DMS153 treated with DMSO at 0.1 percent for 48 hours (cell line): ENCODE results near the gene STRC.
"Not testable (repeated sequence)": the region's sequence is repeated elsewhere in the genome, so short reads cannot be mapped to it uniquely, and the experiment has no call there.

ENCODE experiments used
- DNase-seq: peaks from one replicate; lab custom pipeline; 2025; ENCODE audit not compliant: unreplicated experiment; lab: John Stamatoyannopoulos, UW

The STRC gene

GRCh38 chr15:43618700-43619099 lies at the start of gene STRC:
STRC (minus strand) TSS chr15:43618800; CDS start chr15:43618722, 78 bp downstream.
- not testable (repeated sequence) for DNase-seq

- not testable (repeated sequence) for DNase-seq
Observed at GRCh38 chr15:43666177-43666576, 47.6 kb upstream of the STRC start.

- DNase-seq, result not testable (repeated sequence)
Observed at GRCh38 chr15:43663333-43663732, 44.7 kb upstream of the STRC start.

- DNase-seq, result not testable (repeated sequence)
Observed at GRCh38 chr15:43662293-43662692, 43.7 kb upstream of the STRC start.

- not testable (repeated sequence) for DNase-seq
Observed at GRCh38 chr15:43659727-43660126, 41.1 kb upstream of the STRC start.

GRCh38 chr15:43649430-43649926 lies 30.9 kb upstream of the STRC start:
- DNase-seq, result not testable (repeated sequence)

GRCh38 chr15:43648649-43649429 lies 30.2 kb upstream of the STRC start, which contains the start of gene CATSPER2:
CATSPER2 (minus strand) TSS chr15:43648844; CDS start chr15:43648061, 783 bp downstream.
- no peak for DNase-seq

- DNase-seq, result not testable (repeated sequence)
Observed at GRCh38 chr15:43638464-43639204, 20.0 kb upstream of the STRC start.

GRCh38 chr15:43626937-43627336 lies 8.3 kb upstream of the STRC start:
- DNase-seq, result not testable (repeated sequence)

- DNase-seq, result no peak
Observed at GRCh38 chr15:43625106-43625505, 6.5 kb upstream of the STRC start.

GRCh38 chr15:43622068-43622799 lies 3.6 kb upstream of the STRC start:
- not testable (repeated sequence) for DNase-seq

GRCh38 chr15:43617750-43618149 lies 850 bp downstream of the STRC start:
- DNase-seq, result not testable (repeated sequence)

- DNase-seq, result not testable (repeated sequence)
Observed at GRCh38 chr15:43602233-43602632, 16.4 kb downstream of the STRC start.

- DNase-seq, result not testable (repeated sequence)
Observed at GRCh38 chr15:43600200-43600599, 18.4 kb downstream of the STRC start.

GRCh38 chr15:43599131-43599530 lies 19.5 kb downstream of the STRC start:
- DNase-seq, result not testable (repeated sequence)

GRCh38 chr15:43593328-43594190 lies 25.0 kb downstream of the STRC start, which contains the start of gene CKMT1B:
CKMT1B (plus strand) TSS chr15:43594027; CDS start chr15:43594219, 192 bp downstream.
- not testable (repeated sequence) for DNase-seq

- not testable (repeated sequence) for DNase-seq
Observed at GRCh38 chr15:43592841-43593240, 25.8 kb downstream of the STRC start.

GRCh38 chr15:43589778-43590466 lies 28.7 kb downstream of the STRC start, which contains the start of gene PPIP5K1:
PPIP5K1 (minus strand) TSS chr15:43590208; CDS start chr15:43584504, 5,704 bp downstream.
- DNase-seq, result not testable (repeated sequence)

GRCh38 chr15:43574607-43575006 lies 44.0 kb downstream of the STRC start:
- not testable (repeated sequence) for DNase-seq
